Measurements from ENCODE around the gene PTP4A2. TPM values are rescaled to one million over a fixed set of nuclear protein-coding genes. Genes with fewer than 3 reads are reported as not detected.

Gene PTP4A2
- total RNA-seq, 1 donor from 2014 or later: 600 TPM

DNA sequence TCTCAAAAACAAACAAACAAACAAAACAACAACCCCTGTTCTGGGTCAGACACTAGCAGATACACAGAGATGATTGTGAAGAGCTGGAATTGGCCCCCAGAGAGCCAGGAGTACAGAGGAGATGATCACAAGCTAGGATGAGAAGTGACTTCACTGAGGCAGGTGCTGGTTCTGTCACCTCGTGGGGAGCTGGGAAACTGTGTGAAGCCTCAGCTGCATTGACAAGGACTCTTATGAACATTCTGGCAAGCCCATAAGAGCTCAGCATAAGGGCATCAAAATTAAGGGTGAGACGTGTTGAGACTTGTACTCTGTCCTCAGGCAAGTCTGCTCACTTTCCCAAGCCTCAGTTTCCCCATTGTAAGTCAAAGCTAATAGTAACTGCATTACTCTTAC, 14.7 kb upstream of the PTP4A2 start:
- intact Hi-C loops (cut with micrococcal nuclease): loop anchor here (10.0 kb wide), 1 partner anchor 798 kb away; no protein-coding TSS in a partner anchor

DNA sequence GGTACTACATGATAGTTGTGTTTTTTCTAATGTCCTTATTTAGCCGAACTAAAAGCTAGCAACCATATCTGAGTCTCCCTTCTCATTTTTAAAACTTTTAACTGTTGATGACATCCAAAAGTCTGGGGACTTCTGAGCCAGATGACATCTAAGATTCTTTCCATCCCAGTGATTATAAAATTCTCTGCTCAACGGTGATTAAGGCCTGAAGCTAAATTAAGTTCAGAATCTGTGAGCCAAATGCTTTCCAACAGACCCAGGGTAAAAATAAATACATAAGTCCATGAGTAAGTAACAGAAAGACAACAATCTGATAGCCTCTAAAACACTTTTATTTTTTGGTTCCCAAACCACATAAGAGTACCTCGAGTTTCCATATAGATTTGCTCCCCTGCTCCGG, 13.1 kb upstream of the PTP4A2 start:
- intact Hi-C loops (cut with micrococcal nuclease): loop anchor here (10.0 kb wide), 1 partner anchor 796 kb away; no protein-coding TSS in a partner anchor

DNA sequence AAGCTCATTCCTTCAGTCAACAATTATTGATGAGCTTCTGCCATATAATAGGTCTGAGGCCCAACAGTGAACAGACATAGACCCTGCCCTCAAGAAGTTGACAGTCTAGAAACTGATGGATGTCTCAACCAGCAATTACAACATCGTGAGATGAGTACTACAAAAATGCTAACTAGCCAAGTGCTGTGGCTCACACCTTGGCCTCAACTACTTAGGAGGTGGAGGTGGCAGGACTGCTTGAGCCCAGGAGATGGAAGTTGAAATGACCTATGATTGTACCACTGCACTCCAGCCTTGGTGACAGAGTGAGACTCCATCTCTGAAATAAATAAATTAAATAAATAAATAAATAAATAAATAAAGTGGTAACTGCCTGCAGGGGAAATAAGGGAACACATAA, 11.7 kb upstream of the PTP4A2 start:
- intact Hi-C loops (cut with micrococcal nuclease): loop anchor here (10.0 kb wide), 1 partner anchor 795 kb away; no protein-coding TSS in a partner anchor

DNA sequence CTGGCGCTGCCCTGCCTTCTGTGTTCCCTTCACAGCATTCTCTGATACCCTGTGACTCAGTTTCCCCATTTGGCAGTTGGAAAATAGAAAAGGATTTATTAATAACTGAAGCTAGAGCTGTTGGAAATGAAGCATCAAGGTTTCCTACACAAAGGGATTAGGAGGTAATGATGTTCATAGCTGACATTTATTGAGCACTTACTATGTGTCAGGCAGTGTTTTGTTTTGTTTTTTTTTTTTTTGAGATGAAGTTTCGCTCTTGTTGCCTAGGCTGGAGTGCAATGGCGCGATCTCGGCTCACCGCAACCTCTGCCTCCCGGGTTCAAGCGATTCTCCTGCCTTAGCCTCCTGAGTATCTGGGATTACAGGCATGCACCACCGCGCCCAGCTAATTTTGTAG, 7.5 kb upstream of the PTP4A2 start:
- intact Hi-C loops (cut with micrococcal nuclease): loop anchor here (2.0 kb wide), 1 partner anchor 15 kb away; no protein-coding TSS in a partner anchor

DNA sequence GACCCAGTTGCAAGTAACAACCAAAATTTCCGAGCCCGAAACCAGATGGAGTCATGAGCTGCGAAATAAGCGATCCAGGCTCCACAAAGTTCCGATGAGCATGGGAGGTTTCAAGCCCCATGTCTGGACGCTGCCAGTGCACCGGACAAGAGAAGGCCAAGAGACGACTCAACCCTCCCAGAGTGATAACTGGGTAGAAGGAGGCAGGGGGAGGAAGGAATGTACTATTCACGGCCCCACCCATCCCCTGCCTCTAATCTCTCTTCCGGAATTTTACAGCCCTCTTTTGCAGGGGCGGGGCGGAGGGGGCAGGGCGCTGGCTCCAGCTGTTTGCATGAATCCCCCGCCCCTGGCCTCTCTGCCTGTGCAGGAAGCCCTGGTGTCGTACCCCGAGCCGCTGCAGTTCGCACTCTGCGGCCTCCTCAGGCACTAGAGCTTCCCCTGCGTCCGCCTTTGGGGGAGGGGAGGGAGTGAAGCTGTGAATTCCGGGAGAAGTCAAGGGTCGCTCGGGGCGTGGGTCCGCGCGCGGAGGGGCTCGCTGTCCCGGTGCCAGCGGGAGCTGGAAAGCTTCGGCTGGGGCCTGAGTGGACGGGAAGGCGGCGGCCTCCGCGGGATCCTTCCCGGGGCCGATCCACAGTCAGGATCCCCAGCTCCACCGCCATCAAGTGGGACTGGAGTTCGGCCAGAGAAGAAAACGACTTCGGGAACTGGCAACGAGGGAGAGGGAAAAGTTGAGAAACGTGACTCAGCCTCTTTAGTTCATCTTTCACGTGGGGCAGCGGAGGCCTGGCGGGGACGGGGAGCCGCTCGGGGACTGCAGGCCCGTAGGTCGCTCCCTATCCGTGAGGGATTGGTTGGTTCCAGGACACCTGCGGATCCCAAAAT, 6.3 kb upstream of the PTP4A2 start:
- intact Hi-C loops (cut with micrococcal nuclease): loop anchor here (1.0 to 5.0 kb wide), 10 partner anchors 9 to 873 kb away; partner anchors contain the start of genes ADGRB2, KHDRBS1, LCK and RBBP4

DNA sequence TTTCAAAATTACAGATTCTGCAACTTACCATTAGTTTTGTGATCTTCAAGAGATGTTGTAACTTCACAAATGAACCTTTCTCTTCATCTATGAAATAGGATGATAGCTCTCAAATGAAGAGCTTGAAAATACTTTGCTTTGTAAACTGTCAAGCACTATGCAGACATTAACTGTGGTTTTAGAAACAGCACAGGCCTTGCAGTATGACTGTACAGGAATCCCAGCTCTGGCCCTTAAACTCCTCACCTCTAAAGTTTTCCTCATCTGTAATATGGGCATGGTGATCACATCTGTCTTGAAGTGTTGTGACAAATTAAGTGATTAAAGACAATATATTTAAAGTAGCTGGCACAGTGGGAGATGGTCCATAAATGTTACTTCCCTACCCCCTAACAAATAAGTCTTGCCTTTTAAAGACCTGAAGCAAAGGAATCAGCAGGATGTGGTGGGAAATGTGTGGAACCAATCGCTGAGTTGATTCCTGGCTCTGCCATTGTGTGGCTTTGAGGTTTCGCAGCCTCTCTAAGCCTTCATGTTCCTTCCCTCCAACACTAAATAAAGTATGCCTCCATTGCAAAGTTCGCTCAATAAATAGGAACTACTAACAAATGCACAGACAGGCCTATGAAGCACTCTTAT, 5.5 kb upstream of the PTP4A2 start:
- intact Hi-C loops (cut with micrococcal nuclease): loop anchor here (1.0 to 5.0 kb wide), 11 partner anchors 8 to 874 kb away; partner anchors contain the start of genes ADGRB2, KHDRBS1, LCK and RBBP4

DNA sequence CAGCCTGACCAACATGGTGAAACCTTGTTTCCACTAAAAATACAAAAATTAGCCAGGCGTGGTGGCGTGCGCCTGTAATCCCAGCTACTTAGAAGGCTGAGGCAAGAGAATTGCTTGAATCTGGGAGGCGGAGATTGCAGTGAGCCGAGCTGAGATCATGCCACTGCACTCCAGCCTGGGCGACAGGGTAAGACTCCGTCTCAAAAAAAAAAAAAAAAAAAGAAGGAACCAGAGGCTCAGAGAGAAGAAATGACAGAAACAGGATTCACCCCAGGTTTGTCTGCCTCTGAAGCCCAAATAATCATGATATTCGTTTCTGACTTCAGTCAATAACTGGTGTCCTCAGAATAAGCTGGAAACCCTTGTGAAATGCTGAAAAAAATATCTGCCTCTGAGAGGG, 3.9 kb upstream of the PTP4A2 start:
- intact Hi-C loops (cut with micrococcal nuclease): loop anchor here (5.0 kb wide), 4 partner anchors 180 to 875 kb away; partner anchors contain the start of genes ADGRB2, LCK, RBBP4 and S100PBP

DNA sequence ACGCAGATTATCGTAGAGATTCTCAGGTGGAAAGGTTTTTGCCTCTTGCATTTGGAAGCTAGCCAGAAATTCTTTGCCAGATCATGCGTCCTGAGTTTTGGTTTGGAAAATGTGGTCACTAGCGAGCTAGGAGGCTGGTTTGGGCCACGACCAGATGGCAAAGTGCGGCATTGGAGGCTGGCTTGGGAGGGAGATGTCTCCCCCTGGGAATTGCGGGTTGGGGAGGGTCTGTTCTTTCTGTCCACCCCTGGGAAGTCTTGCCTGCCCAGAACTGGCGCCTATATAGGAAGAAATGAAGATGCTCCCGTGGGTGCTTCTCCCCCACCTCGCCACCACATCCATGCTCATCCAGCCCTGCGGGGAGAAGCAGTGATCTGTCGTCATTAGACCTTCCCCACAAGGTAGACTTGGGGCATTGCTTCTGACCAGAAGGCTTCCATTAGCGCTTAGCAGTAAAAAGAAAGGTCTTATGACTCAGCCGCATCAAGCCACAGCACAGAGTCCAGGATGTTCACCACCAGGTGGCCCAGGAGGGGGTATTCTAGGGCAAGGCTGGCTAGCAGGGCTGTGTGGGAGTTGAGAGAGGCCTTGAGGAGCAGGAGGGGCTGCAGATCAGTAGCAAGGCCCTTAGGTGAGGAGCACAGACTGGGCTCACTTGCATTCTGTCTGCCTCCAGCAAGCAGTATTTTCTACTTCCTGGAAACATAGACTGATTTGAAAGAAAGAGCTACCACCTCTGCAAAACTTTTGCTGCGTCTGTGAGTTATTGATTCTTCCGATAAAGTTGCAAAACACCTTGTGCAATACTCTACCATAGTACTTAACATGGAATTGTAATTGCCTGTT, 1.5 kb upstream of the PTP4A2 start:
- intact Hi-C loops (cut with micrococcal nuclease): loop anchor here (1.0 to 10.0 kb wide), 9 partner anchors 25 to 878 kb away; partner anchors contain the start of genes ADGRB2, BSDC1, CCDC28B and LCK

DNA sequence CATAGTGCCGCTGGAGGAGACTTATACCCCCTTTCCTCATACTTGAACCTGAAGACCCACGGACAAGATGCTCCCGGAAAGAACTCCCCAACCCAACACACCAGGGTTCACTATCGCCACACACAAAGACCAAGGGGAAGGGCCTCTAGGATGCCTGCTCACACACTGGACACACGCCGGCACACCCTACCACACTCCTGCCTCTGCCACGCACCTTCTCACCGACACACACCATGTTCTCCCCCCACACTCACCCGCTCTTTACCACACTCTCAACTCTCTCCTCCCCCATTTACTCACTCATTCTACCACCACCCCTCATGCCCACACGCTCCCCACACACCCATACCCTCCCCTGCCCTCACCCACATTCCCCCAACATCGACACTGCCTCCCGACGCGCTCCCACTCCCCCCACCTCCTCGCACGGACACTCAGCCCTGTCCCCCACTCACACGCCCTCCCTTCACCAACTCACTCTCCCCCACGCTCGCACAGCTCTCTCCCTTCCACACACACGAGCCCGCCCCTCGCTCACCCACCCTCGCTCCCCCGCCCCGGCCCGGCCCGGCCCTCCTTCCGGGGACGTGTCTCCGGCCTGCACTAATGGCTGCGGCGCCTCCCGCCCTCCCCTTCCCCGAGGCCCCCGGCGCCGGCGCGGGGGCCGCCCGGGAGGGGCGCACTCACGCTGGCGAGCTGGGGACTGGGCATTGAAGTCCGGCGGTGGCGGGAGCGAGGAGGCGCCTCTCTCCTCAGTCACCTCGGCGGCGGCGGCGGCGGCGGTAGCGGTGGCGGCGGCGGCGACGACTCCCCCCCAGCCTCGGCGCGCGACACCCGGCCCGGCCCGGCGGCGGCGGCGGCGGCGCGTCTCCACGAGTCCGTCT, 626 bp downstream of the PTP4A2 start:
- intact Hi-C loops (cut with micrococcal nuclease): loop anchor here (1.0 to 10.0 kb wide), 5 partner anchors 48 to 455 kb away; partner anchors contain the start of genes BSDC1, CCDC28B, PEF1 and TMEM39B

DNA sequence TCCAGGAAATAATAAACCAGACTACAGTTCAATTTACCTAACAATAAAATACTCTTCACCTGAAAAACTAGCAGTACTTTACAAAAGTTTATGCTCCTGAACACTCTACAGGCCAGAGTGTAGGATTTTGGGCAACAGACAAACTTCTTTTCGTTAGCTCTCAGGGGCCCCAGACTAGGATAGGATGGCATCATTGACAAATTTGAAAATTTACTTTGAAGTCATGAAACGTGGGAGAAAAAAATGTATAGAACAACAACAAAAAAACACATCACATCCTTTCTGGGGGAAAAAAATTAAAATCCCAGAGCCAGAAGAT, 1.2 kb downstream of the PTP4A2 start:
- intact Hi-C loops (cut with micrococcal nuclease): loop anchor here (1.0 to 10.0 kb wide), 6 partner anchors 9 to 455 kb away; partner anchors contain the start of genes BSDC1, CCDC28B, PEF1 and TMEM39B

DNA sequence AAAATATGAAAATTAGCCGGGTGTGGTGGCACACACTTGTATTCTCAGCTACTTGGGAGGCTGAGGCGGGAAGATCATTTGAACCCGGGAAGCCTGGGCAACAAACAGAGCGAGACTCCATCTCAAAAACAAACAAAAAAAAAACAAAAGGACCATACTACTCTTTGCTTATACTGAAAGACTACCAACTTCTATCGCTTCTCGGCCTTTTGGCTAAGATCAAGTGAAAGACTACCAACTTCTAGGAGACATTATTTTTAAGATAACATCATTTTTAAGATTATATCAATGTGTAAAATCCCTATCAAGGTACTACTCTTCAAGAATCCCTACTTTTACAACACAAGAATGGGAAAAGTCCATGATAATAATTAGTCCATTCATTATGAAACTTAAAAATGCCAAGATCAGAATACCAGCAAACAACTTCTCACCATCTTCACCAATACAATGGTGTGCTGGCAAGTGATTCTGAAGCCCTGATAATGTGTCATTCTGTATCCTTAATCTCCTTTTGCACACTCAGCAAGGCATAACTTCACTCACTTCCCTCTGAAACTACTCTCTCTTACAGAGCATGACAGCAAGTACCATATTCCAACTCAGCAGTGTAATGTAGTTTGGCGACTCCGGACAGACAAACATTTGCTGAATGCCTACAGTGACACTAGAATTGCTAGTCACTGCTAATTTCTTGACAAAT, 1.7 kb downstream of the PTP4A2 start:
- intact Hi-C loops (cut with micrococcal nuclease): loop anchor here (1.0 to 10.0 kb wide), 5 partner anchors 8 to 456 kb away; partner anchors contain the start of genes BSDC1, CCDC28B, PEF1 and TMEM39B

DNA sequence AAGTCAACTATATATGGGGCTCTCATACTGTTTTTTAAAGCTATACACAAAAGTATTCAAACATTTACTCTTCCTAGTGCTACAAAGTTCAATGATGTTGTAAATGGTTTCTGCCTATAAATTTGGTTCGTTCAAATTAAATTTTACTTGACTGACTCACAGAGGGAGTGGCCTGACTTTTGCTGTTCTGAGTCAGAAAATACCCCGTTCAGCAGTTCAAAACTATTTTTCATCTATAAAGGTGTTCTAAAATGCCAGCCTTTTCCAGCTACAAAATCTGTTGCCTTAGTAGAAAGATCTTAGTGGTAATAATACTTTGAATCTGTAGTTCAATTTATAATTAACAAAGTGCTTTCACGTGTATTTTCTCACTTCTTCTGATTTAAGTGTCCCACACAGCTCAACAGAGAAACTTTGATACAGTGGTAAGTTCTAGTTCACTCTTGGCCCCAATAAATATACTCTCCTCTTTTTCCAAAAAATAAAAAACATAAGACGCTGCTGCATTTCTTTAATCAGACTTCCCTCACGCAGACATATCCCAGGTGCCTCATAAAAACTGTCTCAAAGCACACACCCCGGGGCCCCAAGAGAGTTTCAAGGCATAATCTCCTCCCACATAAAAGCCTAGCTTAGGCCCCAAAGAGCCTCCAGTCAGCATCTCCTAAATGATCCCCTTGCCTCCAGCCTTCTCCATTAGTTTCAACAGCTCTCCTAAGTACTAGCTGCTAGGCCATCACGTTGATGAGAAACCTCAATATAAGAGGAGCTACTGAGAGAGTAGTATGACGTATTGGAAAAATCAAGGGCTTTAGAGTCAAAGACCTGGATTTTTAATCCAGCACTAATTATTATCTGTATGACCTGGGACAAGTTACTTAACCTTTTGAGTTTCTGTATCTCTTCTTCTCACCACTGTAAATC, 3.2 kb downstream of the PTP4A2 start:
- intact Hi-C loops (cut with micrococcal nuclease): loop anchor here (1.0 to 10.0 kb wide), 5 partner anchors 9 to 457 kb away; partner anchors contain the start of genes BSDC1, CCDC28B and PEF1

DNA sequence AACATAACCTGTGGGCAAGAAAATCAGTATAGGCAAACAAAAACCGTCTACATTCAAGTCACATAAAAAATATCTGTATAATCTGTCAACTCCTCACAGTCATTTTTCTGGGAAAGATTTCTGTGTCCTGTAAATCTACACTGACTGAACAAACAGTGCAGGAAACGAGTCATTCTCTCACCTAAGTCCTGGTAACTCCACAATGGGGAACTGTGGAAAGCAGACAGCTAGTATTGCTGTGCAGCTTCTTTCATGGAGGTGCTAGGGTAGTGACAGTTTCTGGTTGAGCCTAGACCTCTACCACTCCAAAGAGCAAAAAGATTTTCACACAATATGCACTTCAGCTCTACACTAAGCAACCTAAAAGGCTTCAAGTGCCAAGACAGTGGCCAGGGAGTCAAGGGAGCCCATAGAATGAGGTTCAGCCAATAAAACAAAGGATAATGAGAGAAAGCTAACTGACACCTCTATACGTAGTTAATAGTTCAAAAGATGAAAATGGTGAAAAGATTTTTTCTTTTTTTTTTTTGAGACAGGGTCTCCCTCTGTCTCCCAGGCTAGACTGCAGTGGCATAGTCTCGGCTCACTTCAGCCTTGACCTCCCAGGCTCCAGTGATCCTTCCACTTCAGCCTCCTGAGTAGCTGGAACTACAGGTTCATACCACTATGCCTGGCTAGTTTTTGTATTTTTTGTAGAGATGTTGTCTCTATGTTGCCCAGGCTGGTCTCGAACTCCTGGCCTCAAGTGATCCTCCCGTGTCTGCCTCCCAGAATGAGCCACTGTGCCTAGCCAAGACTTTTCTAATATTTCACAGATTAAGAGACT, 5.5 kb downstream of the PTP4A2 start:
- intact Hi-C loops (cut with micrococcal nuclease): loop anchor here (2.0 to 10.0 kb wide), 2 partner anchors 106 to 288 kb away; partner anchors contain the start of gene PEF1

DNA sequence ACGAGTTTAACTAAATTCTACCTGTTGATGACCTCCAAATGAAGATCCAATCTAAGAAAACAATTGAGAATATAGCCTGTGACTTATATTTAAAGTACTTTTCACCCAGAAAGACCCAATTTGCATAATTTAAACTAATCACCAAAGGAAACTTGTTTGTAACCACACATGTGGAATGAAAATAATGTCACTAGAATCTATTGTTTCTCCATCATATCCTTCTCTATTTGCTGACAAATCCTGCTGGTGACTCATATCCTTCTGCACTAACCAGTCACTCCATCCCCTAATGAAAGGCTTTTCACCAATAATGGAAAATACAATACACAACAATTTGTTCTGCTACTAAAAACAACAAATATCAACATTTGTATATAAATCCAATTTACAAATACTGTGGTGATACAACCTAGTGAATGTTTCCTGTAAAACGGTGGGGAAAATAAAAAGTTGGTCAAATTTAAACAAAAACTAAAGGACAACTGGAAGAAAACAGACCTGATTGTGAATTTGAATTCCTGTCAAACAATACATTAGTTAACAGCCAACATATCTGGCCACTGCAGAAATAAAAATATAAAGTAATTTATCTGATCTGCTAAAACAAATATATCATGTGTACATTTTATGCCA, 6.5 kb downstream of the PTP4A2 start:
- intact Hi-C loops (cut with micrococcal nuclease): loop anchor here (2.0 to 10.0 kb wide), 3 partner anchors 13 to 287 kb away; partner anchors contain the start of gene PEF1

DNA sequence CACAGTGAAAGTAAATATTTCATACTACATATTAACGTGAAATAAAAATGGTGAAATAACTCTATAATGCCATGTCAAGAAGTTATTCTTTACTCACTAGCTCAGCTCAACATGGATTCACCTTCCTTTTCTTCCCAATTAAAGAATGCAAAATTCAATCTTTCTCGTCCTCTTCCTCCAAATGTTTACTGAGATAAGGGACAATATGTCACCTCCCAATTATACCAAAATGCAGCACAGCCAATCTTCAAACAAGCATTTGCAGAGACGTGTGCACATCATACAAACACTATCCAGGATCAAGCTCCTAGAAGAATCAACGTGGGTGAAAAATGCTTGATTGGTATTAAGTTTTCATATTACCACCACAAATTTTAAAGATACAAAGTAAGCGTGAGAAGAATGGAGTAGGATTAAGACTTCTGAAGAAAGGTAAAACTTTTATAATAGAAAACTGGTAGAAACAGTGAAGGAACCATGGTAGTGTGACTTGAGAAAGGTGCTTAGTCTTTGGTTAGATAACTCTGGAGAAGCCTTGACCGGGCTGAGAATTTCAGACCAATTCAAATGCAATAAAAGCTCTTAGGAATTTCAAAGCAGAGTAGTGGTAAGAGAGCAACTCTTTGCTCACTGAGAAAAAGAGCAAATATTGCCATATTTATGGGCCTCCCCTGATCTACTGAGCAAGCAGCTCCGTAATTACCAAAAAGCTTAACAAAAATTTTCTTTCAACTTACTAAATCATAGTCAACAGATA, 7.2 kb downstream of the PTP4A2 start:
- intact Hi-C loops (cut with micrococcal nuclease): loop anchor here (2.0 to 10.0 kb wide), 2 partner anchors 14 to 286 kb away; partner anchors contain the start of gene PEF1

DNA sequence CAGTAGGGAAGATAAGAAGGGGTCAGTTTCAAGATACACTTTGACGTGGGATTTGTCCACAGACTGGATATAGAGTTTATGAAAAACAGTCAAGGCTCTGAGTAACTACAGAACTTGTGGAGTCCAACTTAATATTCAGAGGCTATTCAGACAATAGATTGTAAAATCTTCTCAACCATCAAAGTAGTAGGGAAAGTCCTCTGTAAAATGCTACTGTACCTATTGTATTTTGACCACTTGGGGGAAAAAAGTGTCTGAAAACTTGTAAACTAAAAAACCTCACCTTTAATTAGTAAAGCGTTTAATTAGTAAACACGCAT, 10.5 kb downstream of the PTP4A2 start:
- intact Hi-C loops (cut with micrococcal nuclease): loop anchor here (1.0 kb wide), 2 partner anchors 14 to 36 kb away; no protein-coding TSS in a partner anchor

Measured in T-helper 1 cell treated with Interleukin-12 subunit alpha and Interleukin-12 subunit beta and Interleukin-4 antibody, amounts not matched to agents 30 ng/mL and 1 ng/mL, for 36 hours (primary cell).